Heart right ventricle (tissue), 16 donors: ENCODE data around the gene MBTPS1. TPM values are rescaled to one million over a fixed set of nuclear protein-coding genes. Genes with fewer than 3 reads are reported as not detected.

Experiments used
- ATAC-seq, 8 donors: fragments of 200-7000 bp; cut with Tn5 transposase; one replicate each; pipeline ENCODE4 v1.9.1; 2020; ENCODE audit warnings: mild to moderate bottlenecking in 8 of 8, moderate library complexity in 8 of 8, moderate number of reproducible peaks in 1 of 8
- DNase-seq, 2 donors: peaks; one replicate each; pipeline ENCODE4 v3.0.0-alpha.2; 2020
- H3K27ac ChIP-seq, 10 donors: fragments of 200-600 bp; sonication (generic) in 2 of 10; one replicate each; pipeline versions ENCODE4 v1.5.0 to v1.8.0; 2020 to 2022; ENCODE audit warnings: mild to moderate bottlenecking in 3 of 10
- H3K27me3 ChIP-seq, 7 donors: fragments of 200-600 bp; one replicate each; pipeline ENCODE4 v1.8.0; 2021 to 2022; ENCODE audit warnings: mild to moderate bottlenecking in 2 of 7
- H3K36me3 ChIP-seq, 9 donors: fragments of 200-600 bp; sonication (generic) in 1 of 9; one replicate each; pipeline versions ENCODE4 v1.5.0 to v1.8.0; 2020 to 2022; ENCODE audit warnings: mild to moderate bottlenecking in 2 of 9
- H3K4me1 ChIP-seq, 9 donors: fragments of 200-600 bp; sonication (generic) in 1 of 9; one replicate each; pipeline versions ENCODE4 v1.5.0 to v1.8.0; 2020 to 2022; ENCODE audit warnings: mild to moderate bottlenecking in 4 of 9
- H3K4me3 ChIP-seq, 10 donors: fragments of 200-600 bp; sonication (generic) in 2 of 10; one replicate each; pipeline versions ENCODE4 v1.5.0 to v1.8.0; 2020 to 2022; ENCODE audit warnings: mild to moderate bottlenecking in 7 of 10, moderate library complexity in 2 of 10
- H3K9me3 ChIP-seq, 11 donors: fragments of 200-600 bp in 10 of 11; sonication (generic) in 2 of 11; one replicate each; pipeline versions ENCODE4 v1.5.0 to v1.8.0; 2013 to 2022; ENCODE audit warnings: mild to moderate bottlenecking in 2 of 11, control low read depth in 1 of 11, moderate library complexity in 1 of 11
- CTCF ChIP-seq, 9 donors: fragments of 200-600 bp; sonication (generic) in 2 of 9; IDR thresholded peaks; one replicate each; pipeline versions ENCODE4 v1.5.0 to v1.8.0; 2021 to 2022; ENCODE audit warnings: antibody characterized with exemption in 9 of 9, mild to moderate bottlenecking in 5 of 9, moderate library complexity in 1 of 9
- WGBS, 2 donors: extraction: QIAGEN DNeasy Blood & Tissue Kit; methylation state at CpG; one replicate each; pipeline ENCODE4 v1.1.7; 2013; ENCODE audit warnings: inconsistent platforms in 1 of 2; 5-methylcytosine and 5-hydroxymethylcytosine counted together
- intact Hi-C, 10 donors: fragments of 100-400 bp; cut with DNase I; formaldehyde crosslinking; loops; one replicate each; pipeline versions ENCODE4 v1.11.1 to v1.14.2; 2022
- polyA plus RNA-seq, 2 donors: library from polyadenylated mRNA; stranded (reverse); fragments of 200-250 nt; gene quantifications; one replicate each; pipeline ENCODE4 v1.2.3, GENCODE V29; 2013
- total RNA-seq, 10 donors: library from RNA; stranded (reverse); fragmentation: NEBNext Ultra II Directional in 3 of 10; extraction: Animal tissue kit (Norgen Biotek cat#: 25700) in 3 of 10; gene quantifications; one replicate each; pipeline versions ENCODE4 v1.2.1 to v1.2.4, GENCODE V29; 2021 to 2023
- donor health status: Arrhythmogenic right ventricular cardiomyopathy.
- donor health status: ischemic (EF 13 %, LVEDD 7.1; RV severe dilation, severe dysfunction).
- donor health status: healthy with polysubstance abuse.
- donor health status: DM: no; HTN: yes; CAD: no.
- donor health status: DM: no; HTN: no; CAD: no.
- donor health status: ischemic (EF 25% LVEDD 6.9; RV normal size, moderate dysfunction).
- donor health status: ischemic (EF 25% LVEDD 5.7; RV mildly dilated, moderate dysfunction).
- donor health status: healthy.
- donor health status: DM: yes; HTN: yes; CAD: no.
- donor health status: Ischemic cardiomyopathy.
- donor health status: ischemic (EF 35%, LVEDD 5.7; RV mildly dilated, moderate dysfunction).
- donor health status: nonischemic (EF 11% LVEDD 7.7; RV severe dilation, severe dysfunction).
- donor health status: DM: yes; HTN: yes; CAD: no.
- donor health status: PGD.
- donor health status: ischemic (EF 29% LVEDD 5.4; RV normal size, mild dysfunction).
- donor health status: nonischemic (EF 23%, LVEDD 6.1; RV moderate dilation, normal function).

MBTPS1 gene
- total and polyA plus RNA-seq, 12 donors: 41.4 to 122 (median 66.0) TPM

GRCh38 chr16:84043486-84044117 lies 73.1 kb downstream of the MBTPS1 start:
- Histone ChIP-seq H3K4me1 (peaks cover 0 to 17% (median 6%) of the 10 kb centered on the region in 9 donors), H3K27ac (no peak overlapping the region), H3K4me3 (no peak overlapping the region), H3K9me3 (no peaks in the 10 kb centered on the region), H3K27me3 (peaks cover 0 to 40% (median 6%) of the 10 kb centered on the region in 7 donors), H3K36me3 (peaks cover 0 to 10% (median 0%) of the 10 kb centered on the region in 9 donors)
- intact Hi-C loops: loop anchor here in 2 of 10 donors (5.0 to 10.0 kb wide), 3 partner anchors 69 to 219 kb away; partner anchors contain the start of gene NECAB2 (in 1 of the 2)
- 35 to 39% methylated on average over 18 of the region's 18 CpGs for WGBS, 2 donors
- ATAC-seq (peak in 3 of 8 donors; percentile 20 to 27 (median 20)), DNase-seq (no peak)
- TF ChIP-seq CTCF (IDR thresholded peaks at IDR 0.05): no peak

GRCh38 chr16:84042879-84043485 lies 73.8 kb downstream of the MBTPS1 start:
- Histone ChIP-seq H3K27ac (no peak overlapping the region), H3K4me3 (no peak overlapping the region), H3K36me3 (peaks cover 0 to 4% (median 0%) of the 10 kb centered on the region in 9 donors), H3K9me3 (no peaks in the 10 kb centered on the region), H3K4me1 (peaks cover 0 to 17% (median 6%) of the 10 kb centered on the region in 9 donors), H3K27me3 (peaks cover 0 to 40% (median 6%) of the 10 kb centered on the region in 7 donors)
- 37 to 50% methylated on average over 22 of the region's 22 CpGs for WGBS, 2 donors
- TF ChIP-seq CTCF (IDR thresholded peaks at IDR 0.05): no peak
- ATAC-seq (peak in 3 of 8 donors; percentile 31 to 69 (median 51)), DNase-seq (no peak)
- intact Hi-C loops: loop anchor here in 2 of 10 donors (5.0 to 10.0 kb wide), 3 partner anchors 68 to 218 kb away; partner anchors contain the start of gene NECAB2 (in 1 of the 2)

- Histone ChIP-seq H3K36me3 (no peaks in the 10 kb centered on the region), H3K4me1 (peaks cover 0 to 17% (median 6%) of the 10 kb centered on the region in 9 donors), H3K9me3 (no peaks in the 10 kb centered on the region), H3K27ac (no peak within 1 kb of the TSS), H3K4me3 (no peak within 1 kb of the TSS), H3K27me3 (peaks cover 0 to 40% (median 6%) of the 10 kb centered on the region in 7 donors)
- DNase-seq: no peak
- TF ChIP-seq CTCF (IDR thresholded peaks at IDR 0.05): no peak
- no peak for ATAC-seq
- intact Hi-C loops: loop anchor here in 2 of 10 donors (5.0 to 10.0 kb wide), 3 partner anchors 68 to 218 kb away; partner anchors contain the start of gene NECAB2 (in 1 of the 2)
- WGBS, 2 donors: 70% methylated on average over 9 of the region's 9 CpGs
These were observed 74.3 kb downstream of the MBTPS1 start, which contains the start of gene SLC38A8 for GRCh38 chr16:84042308-84042878. Gene SLC38A8, minus strand, starts transcription at chr16:84042795. Its CDS starts 638 bp downstream, at chr16:84042157.

- DNase-seq: no peak
These were observed 74.9 kb downstream of the MBTPS1 start for GRCh38 chr16:84041881-84042280.

More at GRCh38 chr16:84041881-84042280, 74.9 kb downstream of the MBTPS1 start:
- 88 to 90% methylated on average over 17 of the region's 17 CpGs for WGBS, 2 donors
- Histone ChIP-seq H3K4me1 (peaks cover 0 to 17% (median 6%) of the 10 kb centered on the region in 9 donors), H3K4me3 (no peak overlapping the region), H3K36me3 (no peaks in the 10 kb centered on the region), H3K9me3 (no peaks in the 10 kb centered on the region), H3K27me3 (peaks cover 0 to 40% (median 6%) of the 10 kb centered on the region in 7 donors), H3K27ac (no peak overlapping the region)
- intact Hi-C loops: loop anchor here in 2 of 10 donors (5.0 to 10.0 kb wide), 3 partner anchors 67 to 217 kb away; partner anchors contain the start of gene NECAB2 (in 1 of the 2)
- no peak for ATAC-seq
- no peak for TF ChIP-seq CTCF (IDR thresholded peaks at IDR 0.05)
